Measurements from ENCODE around the gene INO80E.

Gene INO80E

DNA sequence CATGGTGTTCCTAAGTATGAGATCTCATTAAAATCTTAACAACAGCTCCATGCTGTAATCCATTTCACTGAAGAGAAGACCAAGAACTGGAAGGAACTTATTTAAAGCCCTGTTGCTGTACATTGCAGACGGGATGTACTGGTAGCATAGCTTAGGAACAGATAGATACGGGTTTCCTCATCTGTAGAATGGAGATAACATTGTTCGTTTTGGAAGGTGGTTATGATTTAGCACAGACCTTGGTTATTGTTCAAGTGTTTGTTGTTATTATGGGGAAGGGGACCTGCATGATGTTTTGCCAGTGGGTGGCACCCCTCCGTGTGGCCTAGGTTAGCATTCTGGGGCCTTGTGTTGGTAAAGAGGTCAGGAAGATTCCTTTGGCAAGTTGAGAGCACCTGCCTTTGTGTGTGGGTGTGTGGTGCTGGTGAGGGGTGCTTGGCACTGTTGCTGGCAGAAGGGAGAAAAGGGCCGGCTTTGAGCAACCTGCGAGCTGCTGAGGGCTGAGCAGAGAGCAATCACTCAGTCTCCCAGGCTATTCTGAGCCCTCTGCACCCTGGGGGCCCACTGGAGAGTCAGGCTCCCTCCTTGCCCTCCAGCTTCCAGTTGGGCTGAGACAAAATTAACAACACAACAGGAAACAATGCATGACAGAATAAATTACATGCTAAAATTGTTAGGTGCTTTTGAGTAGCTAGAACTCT lies 20.1 kb upstream of the INO80E start:
- DNase-seq, result no peak

DNA sequence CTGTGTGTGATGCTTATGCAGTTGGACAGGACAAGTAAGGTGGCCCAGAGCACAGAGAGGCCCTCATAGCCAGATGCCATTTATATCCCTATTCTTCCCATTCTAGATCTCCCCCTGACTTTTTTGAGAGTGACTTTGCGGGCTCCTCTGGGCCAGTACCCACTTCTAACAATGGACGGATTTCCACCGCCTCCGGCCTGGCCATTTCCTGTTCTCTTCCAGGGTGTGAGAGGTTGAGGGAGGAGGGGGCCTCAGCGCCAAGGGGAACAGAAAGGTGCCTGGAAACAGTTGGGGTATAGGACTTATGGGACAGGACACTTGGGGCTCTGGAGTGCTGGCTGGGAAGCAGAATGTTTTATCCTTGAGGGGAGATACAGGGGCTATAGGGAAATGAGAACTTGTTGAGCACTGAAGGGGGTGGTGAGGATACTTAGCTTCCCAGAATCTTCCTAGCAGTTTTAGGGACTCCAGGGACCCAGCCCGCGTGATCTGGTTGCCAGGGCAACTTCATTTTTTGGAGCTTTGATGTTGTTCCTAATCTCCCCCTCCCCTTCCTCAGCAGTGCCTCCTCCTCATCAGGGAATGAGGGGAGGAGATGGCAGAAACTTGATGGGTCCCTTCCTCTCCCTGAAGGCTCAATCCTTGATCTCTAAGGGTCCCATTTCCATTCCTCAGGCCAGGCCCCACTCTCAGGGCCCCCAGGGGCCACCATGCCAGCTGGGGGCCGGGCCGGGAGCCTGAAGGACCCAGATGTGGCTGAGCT lies 18.8 kb upstream of the INO80E start:
- no peak for DNase-seq

DNA sequence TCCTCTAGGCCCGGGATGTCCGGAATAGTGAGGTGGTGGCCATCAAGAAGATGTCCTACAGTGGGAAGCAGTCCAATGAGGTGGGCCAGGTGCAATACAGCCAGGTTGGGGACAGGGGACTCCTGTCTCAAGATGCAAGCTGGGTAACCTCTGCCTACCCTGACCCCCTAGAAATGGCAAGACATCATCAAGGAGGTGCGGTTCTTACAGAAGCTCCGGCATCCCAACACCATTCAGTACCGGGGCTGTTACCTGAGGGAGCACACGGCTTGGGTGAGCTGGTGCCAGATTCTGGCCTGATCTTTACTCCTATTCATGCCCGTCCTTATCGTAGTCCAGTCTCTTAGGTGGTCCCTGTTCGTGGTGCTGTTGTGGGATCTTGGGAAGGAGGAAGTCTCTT lies 18.0 kb upstream of the INO80E start:
- no peak for DNase-seq

DNA sequence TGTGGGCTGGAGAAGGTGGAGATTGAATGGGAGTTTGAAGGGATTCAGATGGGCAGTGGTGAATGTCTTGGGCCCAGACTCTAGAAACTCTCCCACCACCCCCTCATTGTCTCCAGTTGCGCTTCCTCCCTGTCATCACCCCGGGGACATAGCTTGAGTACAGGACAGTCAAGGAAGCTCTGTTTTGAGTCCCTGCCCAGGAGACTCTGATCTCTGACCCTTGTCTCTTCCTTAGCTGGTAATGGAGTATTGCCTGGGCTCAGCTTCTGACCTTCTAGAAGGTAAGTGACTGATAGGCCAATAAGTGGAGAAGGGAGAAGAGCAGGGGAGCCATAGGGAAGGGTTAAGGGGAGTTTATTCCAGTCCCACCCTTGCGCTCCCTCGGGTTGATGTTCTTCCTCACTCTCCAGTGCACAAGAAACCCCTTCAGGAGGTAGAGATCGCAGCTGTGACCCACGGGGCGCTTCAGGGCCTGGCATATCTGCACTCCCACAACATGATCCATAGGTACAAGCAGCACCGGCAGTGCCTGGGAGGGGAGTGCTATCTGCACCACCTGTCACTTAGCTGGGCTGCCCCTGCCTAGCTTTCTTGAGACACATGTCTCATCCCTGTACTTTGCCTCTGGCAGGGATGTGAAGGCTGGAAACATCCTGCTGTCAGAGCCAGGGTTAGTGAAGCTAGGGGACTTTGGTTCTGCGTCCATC lies 17.3 kb upstream of the INO80E start:
- no peak for DNase-seq

DNA sequence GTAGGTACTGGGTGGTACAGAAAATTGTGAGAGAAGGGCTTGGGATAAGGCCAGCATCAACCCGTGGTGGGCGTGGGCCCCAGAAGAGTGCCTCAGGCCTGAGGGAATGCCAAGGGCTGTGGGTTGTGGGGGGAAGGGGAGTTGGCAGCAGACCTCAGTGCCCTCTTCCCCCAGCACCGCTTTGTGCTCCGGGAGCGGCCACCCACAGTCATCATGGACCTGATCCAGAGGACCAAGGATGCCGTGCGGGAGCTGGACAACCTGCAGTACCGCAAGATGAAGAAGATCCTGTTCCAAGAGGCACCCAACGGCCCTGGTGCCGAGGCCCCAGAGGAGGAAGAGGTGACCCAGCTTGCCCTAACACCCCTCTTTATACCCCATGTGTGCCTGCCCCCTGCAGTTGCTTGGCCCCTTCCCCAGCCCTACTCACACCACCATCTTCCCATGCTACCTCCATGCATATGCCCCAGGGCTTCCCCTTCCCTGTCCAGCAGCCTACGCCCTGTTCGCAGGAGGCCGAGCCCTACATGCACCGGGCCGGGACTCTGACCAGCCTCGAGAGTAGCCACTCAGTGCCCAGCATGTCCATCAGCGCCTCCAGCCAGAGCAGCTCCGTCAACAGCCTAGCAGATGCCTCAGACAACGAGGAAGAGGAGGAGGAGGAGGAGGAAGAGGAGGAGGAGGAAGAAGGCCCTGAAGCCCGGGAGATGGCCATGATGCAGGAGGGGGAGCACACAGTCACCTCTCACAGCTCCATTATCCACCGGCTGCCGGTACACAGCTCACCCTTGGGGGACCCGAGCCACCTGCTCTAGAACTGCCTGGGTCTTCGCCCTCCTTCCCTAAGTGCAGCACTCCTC lies 13.3 kb upstream of the INO80E start:
- no peak for DNase-seq

DNA sequence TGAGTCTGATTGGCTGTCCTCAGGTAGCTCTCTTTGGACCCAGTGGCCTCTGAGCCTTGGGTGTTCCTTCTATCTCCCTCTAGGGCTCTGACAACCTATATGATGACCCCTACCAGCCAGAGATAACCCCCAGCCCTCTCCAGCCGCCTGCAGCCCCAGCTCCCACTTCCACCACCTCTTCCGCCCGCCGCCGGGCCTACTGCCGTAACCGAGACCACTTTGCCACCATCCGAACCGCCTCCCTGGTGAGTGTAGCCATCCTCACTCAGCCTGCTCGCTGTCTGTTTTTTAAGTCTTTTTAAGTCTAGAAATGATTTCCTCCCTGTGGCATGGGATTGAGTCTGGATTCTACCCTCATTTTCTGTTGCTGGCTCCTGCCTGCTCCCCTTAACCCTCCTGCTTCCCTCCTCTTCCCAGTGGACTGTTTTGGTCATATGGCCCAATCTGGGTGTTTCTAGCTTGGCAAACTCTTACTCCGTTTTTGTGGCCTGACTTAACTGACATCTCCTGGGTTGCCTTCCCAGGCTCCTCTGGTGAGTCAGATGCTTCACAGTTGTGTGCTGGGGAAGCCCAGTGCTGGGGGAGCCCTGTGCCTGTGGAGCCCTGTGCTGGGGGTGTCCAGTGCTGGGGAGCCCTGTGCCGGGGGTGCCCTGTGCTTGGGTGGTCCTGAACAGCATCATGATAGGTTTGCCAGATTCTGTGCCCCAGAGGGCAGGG lies 12.5 kb upstream of the INO80E start:
- no peak for DNase-seq

DNA sequence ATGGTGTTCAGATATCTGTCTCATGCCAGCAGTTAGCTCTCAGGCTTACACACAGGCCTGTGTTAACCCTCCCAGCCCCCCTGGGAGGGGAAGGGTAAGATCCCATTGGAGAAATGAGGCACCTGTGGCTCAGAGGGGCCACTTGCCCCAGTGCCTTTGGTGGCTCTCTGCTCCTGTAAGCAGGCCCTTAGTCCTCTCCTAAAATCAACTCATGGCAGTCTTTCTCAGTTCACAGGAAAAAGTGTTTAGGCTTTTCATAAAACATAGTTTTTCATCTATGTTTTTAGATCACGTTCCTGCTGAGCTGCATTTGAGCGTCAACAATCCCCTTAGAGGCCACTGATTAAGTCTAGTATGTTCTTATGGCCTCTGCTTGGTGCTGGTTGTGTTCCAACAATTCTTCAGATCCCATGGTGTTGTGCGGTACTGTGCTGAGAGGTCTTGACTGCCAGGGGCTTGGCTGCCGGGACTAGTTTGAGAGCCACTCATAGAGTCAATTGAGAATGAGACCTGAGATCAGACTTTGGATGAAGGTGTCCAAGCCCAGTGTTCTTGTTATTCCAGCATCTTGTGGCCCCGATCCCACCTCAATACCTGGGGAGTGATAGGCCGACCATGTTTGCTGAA lies 11.8 kb upstream of the INO80E start:
- DNase-seq, result no peak

DNA sequence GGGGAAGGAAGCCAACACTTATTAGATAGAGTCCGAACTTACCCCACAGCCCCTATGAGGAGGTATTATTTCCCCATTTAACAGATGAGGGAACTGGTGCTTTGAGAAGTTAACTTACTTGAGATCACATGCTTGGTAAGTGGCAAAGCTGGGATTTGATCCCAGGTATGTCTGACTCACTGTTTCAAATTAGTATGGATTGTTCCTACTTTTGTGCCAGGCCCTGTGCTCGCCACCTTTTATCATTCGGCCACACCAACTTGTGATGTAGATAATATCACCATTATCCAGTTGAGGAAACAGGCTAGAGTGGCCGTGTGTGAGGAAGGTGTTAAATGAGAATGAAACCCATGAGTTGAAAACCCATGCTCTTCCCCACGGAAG lies 11.3 kb upstream of the INO80E start:
- no peak for DNase-seq

DNA sequence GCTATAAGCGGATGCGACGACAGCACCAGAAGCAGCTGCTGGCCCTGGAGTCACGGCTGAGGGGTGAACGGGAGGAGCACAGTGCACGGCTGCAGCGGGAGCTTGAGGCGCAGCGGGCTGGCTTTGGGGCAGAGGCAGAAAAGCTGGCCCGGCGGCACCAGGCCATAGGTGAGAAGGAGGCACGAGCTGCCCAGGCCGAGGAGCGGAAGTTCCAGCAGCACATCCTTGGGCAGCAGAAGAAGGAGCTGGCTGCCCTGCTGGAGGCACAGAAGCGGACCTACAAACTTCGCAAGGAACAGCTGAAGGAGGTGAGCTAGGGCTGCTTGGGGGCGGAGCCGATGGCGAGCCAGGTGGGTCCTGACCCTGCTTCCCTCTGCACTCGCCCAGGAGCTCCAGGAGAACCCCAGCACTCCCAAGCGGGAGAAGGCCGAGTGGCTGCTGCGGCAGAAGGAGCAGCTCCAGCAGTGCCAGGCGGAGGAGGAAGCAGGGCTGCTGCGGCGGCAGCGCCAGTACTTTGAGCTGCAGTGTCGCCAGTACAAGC lies 10.7 kb upstream of the INO80E start:
- no peak for DNase-seq

DNA sequence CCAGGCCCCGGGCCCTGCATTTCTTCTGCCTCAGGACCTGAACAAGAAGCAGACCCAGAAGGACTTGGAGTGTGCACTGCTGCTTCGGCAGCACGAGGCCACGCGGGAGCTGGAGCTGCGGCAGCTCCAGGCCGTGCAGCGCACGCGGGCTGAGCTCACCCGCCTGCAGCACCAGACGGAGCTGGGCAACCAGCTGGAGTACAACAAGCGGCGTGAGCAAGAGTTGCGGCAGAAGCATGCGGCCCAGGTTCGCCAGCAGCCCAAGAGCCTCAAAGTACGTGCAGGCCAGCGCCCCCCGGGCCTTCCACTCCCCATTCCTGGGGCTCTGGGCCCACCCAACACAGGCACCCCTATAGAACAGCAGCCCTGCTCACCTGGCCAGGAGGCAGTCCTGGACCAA lies 9.8 kb upstream of the INO80E start:
- DNase-seq, result no peak

DNA sequence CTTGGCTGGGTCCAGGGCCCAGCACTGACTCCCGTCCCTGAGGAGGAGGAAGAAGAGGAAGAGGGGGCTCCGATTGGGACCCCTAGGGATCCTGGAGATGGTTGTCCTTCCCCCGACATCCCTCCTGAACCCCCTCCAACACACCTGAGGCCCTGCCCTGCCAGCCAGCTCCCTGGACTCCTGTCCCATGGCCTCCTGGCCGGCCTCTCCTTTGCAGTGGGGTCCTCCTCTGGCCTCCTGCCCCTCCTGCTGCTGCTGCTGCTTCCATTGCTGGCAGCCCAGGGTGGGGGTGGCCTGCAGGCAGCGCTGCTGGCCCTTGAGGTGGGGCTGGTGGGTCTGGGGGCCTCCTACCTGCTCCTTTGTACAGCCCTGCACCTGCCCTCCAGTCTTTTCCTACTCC lies 9.1 kb upstream of the INO80E start:
- DNase-seq, result no peak

DNA sequence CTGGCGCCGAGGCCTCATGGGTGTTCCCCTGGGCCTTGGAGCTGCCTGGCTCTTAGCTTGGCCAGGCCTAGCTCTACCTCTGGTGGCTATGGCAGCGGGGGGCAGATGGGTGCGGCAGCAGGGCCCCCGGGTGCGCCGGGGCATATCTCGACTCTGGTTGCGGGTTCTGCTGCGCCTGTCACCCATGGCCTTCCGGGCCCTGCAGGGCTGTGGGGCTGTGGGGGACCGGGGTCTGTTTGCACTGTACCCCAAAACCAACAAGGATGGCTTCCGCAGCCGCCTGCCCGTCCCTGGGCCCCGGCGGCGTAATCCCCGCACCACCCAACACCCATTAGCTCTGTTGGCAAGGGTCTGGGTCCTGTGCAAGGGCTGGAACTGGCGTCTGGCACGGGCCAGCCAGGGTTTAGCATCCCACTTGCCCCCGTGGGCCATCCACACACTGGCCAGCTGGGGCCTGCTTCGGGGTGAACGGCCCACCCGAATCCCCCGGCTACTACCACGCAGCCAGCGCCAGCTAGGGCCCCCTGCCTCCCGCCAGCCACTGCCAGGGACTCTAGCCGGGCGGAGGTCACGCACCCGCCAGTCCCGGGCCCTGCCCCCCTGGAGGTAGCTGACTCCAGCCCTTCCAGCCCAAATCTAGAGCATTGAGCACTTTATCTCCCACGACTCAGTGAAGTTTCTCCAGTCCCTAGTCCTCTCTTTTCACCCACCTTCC lies 8.5 kb upstream of the INO80E start:
- no peak for DNase-seq

DNA sequence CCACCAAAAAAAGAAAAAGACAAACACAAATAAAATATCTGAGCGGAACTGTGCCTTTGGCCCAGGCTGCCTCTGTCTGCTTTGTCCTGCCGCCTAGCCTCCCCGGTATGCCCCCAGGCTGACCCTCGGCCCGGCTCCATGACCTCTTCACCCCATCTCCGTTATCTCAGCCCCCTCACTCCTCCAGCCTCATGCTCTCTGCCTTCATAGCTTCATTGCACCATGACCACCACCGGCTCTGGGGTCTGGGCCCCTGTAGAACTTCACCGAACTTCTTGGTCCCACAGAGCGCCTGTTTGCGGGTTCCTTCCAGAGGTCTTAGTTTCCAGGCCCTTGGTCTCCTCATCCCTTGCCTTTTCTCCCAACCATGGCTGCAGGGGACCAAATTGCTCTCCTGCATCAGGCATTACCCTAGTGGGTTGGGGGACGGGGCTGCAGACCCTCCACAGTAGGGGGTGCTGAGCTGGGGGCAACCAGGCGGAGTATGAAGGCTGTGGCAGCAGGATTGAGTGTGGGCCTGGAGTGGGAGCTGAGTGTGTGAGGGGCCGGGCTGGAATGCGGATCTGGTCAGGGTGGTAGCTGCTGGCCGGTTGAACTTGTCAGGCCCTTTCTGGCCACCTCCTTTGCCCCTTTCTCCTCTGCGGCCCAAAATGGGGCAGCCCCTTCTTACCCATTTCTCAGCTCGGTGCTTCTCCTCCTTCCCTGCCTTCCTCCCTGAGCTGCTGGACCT lies 7.5 kb upstream of the INO80E start:
- DNase-seq, result no peak

DNA sequence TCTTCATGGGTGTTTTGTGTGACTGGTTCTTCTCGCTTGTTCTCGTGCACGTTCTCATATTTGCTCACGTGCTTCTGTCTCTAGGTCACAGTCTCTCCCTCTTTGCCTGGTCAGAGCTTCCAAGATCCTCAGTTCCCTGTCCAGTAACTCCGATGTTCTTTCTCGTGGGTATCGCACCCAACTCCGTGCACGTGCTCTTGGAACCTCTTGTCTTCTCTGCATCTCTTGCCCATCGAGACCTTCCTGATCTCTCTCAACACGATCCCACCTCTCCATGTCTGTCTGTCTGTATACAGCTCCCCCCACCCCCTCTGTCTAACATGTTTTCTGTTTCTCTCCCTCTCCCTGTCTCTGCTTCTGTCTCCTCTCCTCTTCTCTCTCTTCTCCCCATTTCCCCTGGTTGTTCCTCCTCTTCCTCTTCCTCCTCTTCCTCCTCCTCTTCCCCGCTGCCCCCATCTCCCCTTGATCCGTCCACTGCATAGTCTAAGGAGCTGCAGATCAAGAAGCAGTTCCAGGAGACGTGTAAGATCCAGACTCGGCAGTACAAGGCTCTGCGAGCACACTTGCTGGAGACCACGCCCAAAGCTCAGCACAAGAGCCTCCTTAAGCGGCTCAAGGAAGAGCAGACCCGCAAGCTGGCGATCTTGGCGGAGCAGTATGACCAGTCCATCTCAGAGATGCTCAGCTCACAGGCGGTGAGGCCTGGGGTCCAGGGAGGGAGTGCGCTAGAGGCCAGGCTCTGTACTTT lies 6.8 kb upstream of the INO80E start:
- no peak for DNase-seq

DNA sequence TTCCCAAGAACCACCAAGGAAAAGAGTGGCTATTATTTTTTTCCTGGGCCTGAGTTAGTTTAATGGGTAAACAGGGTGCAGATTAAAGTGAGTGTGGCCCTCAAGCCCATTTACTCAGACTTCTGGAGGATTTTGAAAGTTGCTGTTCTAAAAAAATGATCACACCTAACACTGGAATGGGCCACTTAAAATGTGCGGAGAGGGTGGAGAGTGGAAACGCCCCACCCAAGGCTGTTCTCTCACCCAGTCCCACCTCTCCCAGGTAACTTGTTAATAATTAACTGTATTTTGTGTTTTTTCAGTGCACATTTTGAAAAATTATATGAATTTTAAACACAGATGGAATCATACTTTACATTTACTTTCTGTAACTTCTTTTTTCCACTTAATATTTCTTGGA lies 6.0 kb upstream of the INO80E start:
- no peak for DNase-seq

DNA sequence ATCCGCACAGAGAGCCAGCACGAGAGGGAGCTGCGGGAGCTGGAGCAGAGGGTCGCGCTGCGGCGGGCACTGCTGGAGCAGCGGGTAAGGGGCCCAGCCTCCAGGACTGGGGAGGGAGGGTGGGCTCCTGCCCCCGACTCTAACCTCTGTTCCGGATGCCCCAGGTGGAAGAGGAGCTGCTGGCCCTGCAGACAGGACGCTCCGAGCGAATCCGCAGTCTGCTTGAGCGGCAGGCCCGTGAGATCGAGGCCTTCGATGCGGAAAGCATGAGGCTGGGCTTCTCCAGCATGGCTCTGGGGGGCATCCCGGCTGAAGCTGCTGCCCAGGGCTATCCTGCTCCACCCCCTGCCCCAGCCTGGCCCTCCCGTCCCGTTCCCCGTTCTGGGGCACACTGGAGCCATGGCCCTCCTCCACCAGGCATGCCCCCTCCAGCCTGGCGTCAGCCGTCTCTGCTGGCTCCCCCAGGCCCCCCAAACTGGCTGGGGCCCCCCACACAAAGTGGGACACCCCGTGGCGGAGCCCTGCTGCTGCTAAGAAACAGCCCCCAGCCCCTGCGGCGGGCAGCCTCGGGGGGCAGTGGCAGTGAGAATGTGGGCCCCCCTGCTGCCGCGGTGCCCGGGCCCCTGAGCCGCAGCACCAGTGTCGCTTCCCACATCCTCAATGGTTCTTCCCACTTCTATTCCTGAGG lies 5.0 kb upstream of the INO80E start:
- DNase-seq, result no peak

DNA sequence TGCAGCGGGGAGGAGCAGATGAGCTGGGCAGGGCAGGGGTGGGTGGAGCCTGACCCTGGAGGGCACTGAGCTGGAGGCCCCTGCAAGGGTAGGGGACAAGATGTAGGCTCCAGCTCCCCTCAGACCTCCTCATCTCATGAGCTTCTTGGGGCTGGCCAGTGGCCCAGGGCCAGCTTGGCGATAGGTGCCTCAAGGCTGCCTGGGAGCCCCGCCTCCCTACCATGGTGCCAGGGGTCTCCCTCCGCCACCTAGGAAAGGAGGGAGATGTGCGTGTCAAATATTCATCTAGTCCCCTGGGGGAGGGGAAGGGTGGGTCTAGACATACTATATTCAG lies 4.5 kb upstream of the INO80E start:
- DNase-seq, result no peak

DNA sequence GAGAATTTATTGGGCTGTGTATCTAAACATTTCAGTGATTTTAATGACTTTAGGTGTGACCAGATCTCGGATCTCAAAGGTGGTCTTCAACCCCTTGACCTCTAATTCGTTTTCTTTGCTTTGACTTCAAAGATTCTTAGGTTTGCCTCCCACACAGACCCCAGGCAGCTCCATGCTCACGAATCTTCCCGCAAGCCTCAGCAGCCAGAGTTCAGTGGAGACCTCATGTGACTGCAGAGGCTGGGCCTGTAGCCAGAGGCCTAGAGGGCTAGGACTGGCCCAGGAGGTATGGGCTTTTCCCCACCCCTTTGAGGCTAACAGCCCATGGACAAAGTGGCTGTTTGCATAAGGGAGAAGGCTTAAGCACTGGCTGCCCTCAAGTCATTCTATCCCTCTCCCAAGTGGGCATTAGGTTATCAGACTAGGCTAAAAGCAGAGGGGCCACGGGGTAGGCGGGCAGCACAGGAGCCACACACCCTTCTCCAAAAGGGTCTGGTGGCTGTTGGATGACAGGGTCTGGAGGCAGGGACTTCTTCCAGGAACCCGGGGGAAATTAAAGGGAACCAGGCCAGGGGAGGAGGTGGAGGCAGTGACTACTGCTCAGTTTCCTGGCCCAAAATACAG lies 3.6 kb upstream of the INO80E start:
- DNase-seq, result no peak
